GM12878 (cell line): ENCODE measurements around the gene TMEM19. TPM values are rescaled to one million over a fixed set of nuclear protein-coding genes. Genes with fewer than 3 reads are reported as not detected.

ENCODE experiments used
- ATAC-seq: fragments of 200-7000 bp; cut with Tn5 transposase; 3 replicates; pipeline ENCODE4 v1.9.1; 2020; ENCODE audit warnings: mild to moderate bottlenecking, moderate library complexity
- BruUV-seq: library from RNA; stranded (reverse); fragments of 400-500 nt; replicated peaks from 2 replicates; lab custom pipeline; 2021; lab: Mats Ljungman, UMichigan
- CTCF ChIA-PET: fragments of 300-600 bp; sonication (Branson Sonifier 250); formaldehyde crosslinking; extraction: SDS; loops from one replicate; lab custom pipeline; 2021; ENCODE audit warnings: inconsistent platforms; lab: Yijun Ruan, JAX
- POLR2A ChIA-PET: fragments of 350-600 bp; formaldehyde crosslinking; extraction: SDS; loops from one replicate; lab custom pipeline; 2021; ENCODE audit warnings: inconsistent platforms; lab: Charles Lee
- RAD21 ChIA-PET: fragments of 300-600 bp; sonication (Branson Sonifier 250); formaldehyde crosslinking; loops from one replicate; lab custom pipeline; 2023; ENCODE audit warnings: antibody characterized with exemption; ENCODE audit not compliant: unreplicated experiment; lab: Charles Lee
- SMC1A ChIA-PET: fragments of 300-600 bp; sonication (Branson Sonifier 250); formaldehyde crosslinking; loops from one replicate; lab custom pipeline; 2023; ENCODE audit not compliant: unreplicated experiment, uncharacterized antibody; lab: Charles Lee
- DNase-seq: peaks from one replicate; pipeline ENCODE4 v3.0.0-alpha.2; 2011; ENCODE audit warnings: low read depth, low spot score
- FAIRE-seq: peaks from 3 replicates; lab custom pipeline; 2011; peaks lifted over from hg19 to GRCh38; lab: Jason Lieb, UNC
- H2AFZ ChIP-seq: 2 replicates; pipeline ENCODE4 v1.6.0; 2011; ENCODE audit warnings: low read depth, low read length, control low read depth; ENCODE audit not compliant: control insufficient read depth
- H3K27ac ChIP-seq: 2 replicates; pipeline ENCODE4 v1.5.1; 2011; ENCODE audit warnings: control low read depth; ENCODE audit not compliant: control insufficient read depth, insufficient read depth
- H3K27me3 ChIP-seq, 2 experiments: replicated peaks in 1 of 2; 2 replicates each; pipeline versions ENCODE4 v1.6.0 to v1.6.1; 2011; ENCODE audit warnings: low read length in 1 of 2; ENCODE audit not compliant: control insufficient read depth in 2 of 2, insufficient read depth in 2 of 2
- H3K36me3 ChIP-seq, 2 experiments: 2 replicates each; pipeline ENCODE4 v1.5.1; 2011; ENCODE audit warnings: low read length in 1 of 2; ENCODE audit not compliant: control insufficient read depth in 2 of 2, insufficient read depth in 2 of 2
- H3K4me1 ChIP-seq: 2 replicates; pipeline ENCODE4 v1.6.1; 2011; ENCODE audit warnings: mild to moderate bottlenecking, low read length, moderate library complexity, mixed read lengths; ENCODE audit not compliant: control insufficient read depth, insufficient read depth
- H3K4me2 ChIP-seq: 2 replicates; pipeline ENCODE4 v1.6.0; 2011; ENCODE audit warnings: control low read depth; ENCODE audit not compliant: control insufficient read depth, insufficient read depth
- H3K4me3 ChIP-seq: fragments of 200-600 bp; sonication (generic); 2 replicates; pipeline ENCODE4 v1.5.1; 2016
- H3K79me2 ChIP-seq: 2 replicates; pipeline ENCODE4 v1.6.0; 2011; ENCODE audit warnings: low read length; ENCODE audit not compliant: control insufficient read depth, insufficient read depth
- H3K9ac ChIP-seq: 2 replicates; pipeline ENCODE4 v1.8.0; 2011; ENCODE audit warnings: low read length, control low read depth, mixed read lengths; ENCODE audit not compliant: control insufficient read depth, insufficient read depth
- H3K9me3 ChIP-seq: replicated peaks from 3 replicates; pipeline ENCODE4 v1.5.1; 2011; ENCODE audit warnings: mild to moderate bottlenecking, low read length; ENCODE audit not compliant: control insufficient read depth, insufficient read depth
- H4K20me1 ChIP-seq: 2 replicates; pipeline ENCODE4 v1.6.0; 2011; ENCODE audit not compliant: control insufficient read depth, insufficient read depth
- CBFB ChIP-seq: IDR thresholded peaks from 2 replicates; pipeline ENCODE4 v1.6.1; 2016; ENCODE audit warnings: antibody characterized with exemption, low read depth
- CBX3 ChIP-seq: fragments of 200-600 bp; sonication (generic); IDR thresholded peaks from 2 replicates; pipeline ENCODE4 v1.6.1; 2016; ENCODE audit warnings: low read depth, borderline replicate concordance
- E2F4 ChIP-seq: IDR thresholded peaks from 2 replicates; pipeline ENCODE4 v1.6.1; 2012; ENCODE audit warnings: low read depth, low read length, improper control_type of control experiment
- EZH2 ChIP-seq: IDR thresholded peaks from 2 replicates; pipeline ENCODE4 v1.6.1; 2012; ENCODE audit warnings: low read depth, mild to moderate bottlenecking, control low read depth, inconsistent platforms, low read length, borderline replicate concordance; ENCODE audit not compliant: control insufficient read depth
- GATAD2B ChIP-seq: fragments of 450-650 bp; conservative IDR thresholded peaks from 2 replicates; pipeline ENCODE4 v1.6.1; 2017; ENCODE audit warnings: low read depth, mild to moderate bottlenecking, moderate library complexity
- HCFC1 ChIP-seq: fragments of 150-350 bp; IDR thresholded peaks from 2 replicates; pipeline ENCODE4 v1.6.1; 2014; ENCODE audit warnings: low read length
- JUNB ChIP-seq: IDR thresholded peaks from 2 replicates; pipeline ENCODE4 v1.6.1; 2016; ENCODE audit warnings: antibody characterized with exemption, mild to moderate bottlenecking
- JUND ChIP-seq: IDR thresholded peaks from 2 replicates; pipeline ENCODE4 v1.6.1; 2012; ENCODE audit warnings: low read depth, mild to moderate bottlenecking, low read length, improper control_type of control experiment, moderate library complexity
- KLF5 ChIP-seq: fragments of 450-650 bp; IDR thresholded peaks from 2 replicates; pipeline ENCODE4 v1.6.1; 2014; ENCODE audit warnings: mild to moderate bottlenecking; ENCODE audit not compliant: partially characterized antibody
- MXI1 ChIP-seq: fragments of 150-350 bp; IDR thresholded peaks from 2 replicates; pipeline ENCODE4 v1.6.1; 2011; ENCODE audit warnings: low read depth, mild to moderate bottlenecking, inconsistent platforms, low read length, improper control_type of control experiment
- NBN ChIP-seq: fragments of 450-650 bp; IDR thresholded peaks from 2 replicates; pipeline ENCODE4 v1.6.1; 2016
- NFYB ChIP-seq: IDR thresholded peaks from 2 replicates; pipeline ENCODE4 v1.6.1; 2011; ENCODE audit warnings: low read depth, mild to moderate bottlenecking, low read length, improper control_type of control experiment, moderate library complexity; ENCODE audit not compliant: insufficient read depth
- PAX8 ChIP-seq: fragments of 450-650 bp; IDR thresholded peaks from 2 replicates; pipeline ENCODE4 v1.6.1; 2017; ENCODE audit warnings: mild to moderate bottlenecking, moderate library complexity
- PKNOX1 ChIP-seq: fragments of 450-650 bp; IDR thresholded peaks from 2 replicates; pipeline ENCODE4 v1.6.1; 2016; ENCODE audit warnings: mild to moderate bottlenecking
- POLR2A ChIP-seq: IDR thresholded peaks from 2 replicates; pipeline ENCODE4 v1.6.1; 2011; ENCODE audit warnings: low read depth, mild to moderate bottlenecking, low read length
- POLR2AphosphoS2 ChIP-seq: IDR thresholded peaks from 2 replicates; pipeline ENCODE4 v1.6.1; 2011; ENCODE audit warnings: low read depth, mild to moderate bottlenecking, low read length, improper control_type of control experiment, moderate library complexity
- POLR2AphosphoS5 ChIP-seq: IDR thresholded peaks from 2 replicates; pipeline ENCODE4 v1.6.1; 2011; ENCODE audit warnings: mild to moderate bottlenecking, low read length, inconsistent platforms
- POU2F2 ChIP-seq: IDR thresholded peaks from 3 replicates; pipeline ENCODE4 v1.6.1; 2011; ENCODE audit warnings: low read depth, mild to moderate bottlenecking, low read length, borderline replicate concordance
- RFX5 ChIP-seq: IDR thresholded peaks from 2 replicates; pipeline ENCODE4 v1.6.1; 2011; ENCODE audit warnings: low read depth, low read length, improper control_type of control experiment
- SMAD5 ChIP-seq: IDR thresholded peaks from 2 replicates; pipeline ENCODE4 v1.6.1; 2016; ENCODE audit warnings: antibody characterized with exemption, low read depth
- SP1 ChIP-seq: IDR thresholded peaks from one replicate; pipeline ENCODE4 v1.6.1; 2011; ENCODE audit warnings: low read depth, low read length
- SUPT20H ChIP-seq: IDR thresholded peaks from 2 replicates; pipeline ENCODE4 v1.6.1; 2011; ENCODE audit warnings: low read depth, mild to moderate bottlenecking, low read length, moderate library complexity, borderline replicate concordance; ENCODE audit not compliant: control insufficient read depth
- ZNF622 ChIP-seq: fragments of 450-650 bp; IDR thresholded peaks from 2 replicates; pipeline ENCODE4 v1.6.1; 2017; ENCODE audit warnings: mild to moderate bottlenecking, inconsistent platforms
- ZZZ3 ChIP-seq: IDR thresholded peaks from 2 replicates; pipeline ENCODE4 v1.6.1; 2011; ENCODE audit warnings: low read depth; ENCODE audit not compliant: control insufficient read depth, insufficient read length
- WGBS: methylation state at CpG from one replicate; pipeline ENCODE4 v1.1.6; 2016; ENCODE audit warnings: low lambda C conversion rate; ENCODE audit not compliant: insufficient replicate concordance, insufficient coverage; ENCODE audit errors: missing lambda C conversion rate; 5-methylcytosine and 5-hydroxymethylcytosine counted together
- in situ Hi-C: fragments of 300-500 bp; cut with MboI; formaldehyde crosslinking; loops from 9 replicates; pipeline ENCODE4 v1.14.3; 2018; ENCODE audit warnings: mixed read lengths
- intact Hi-C: fragments of 100-400 bp; cut with micrococcal nuclease; formaldehyde crosslinking; loops from one replicate; pipeline ENCODE4 v1.14.2; 2022; ENCODE audit not compliant: unreplicated experiment
- polyA plus RNA-seq, 11 experiments: library from polyadenylated mRNA; depleted of rRNA in 4 of 11; unstranded in 6 of 11; stranded (reverse) in 5 of 11; fragments of >200 nt; fragmentation: Nextera tagmentation in 4 of 11; fragmentation: Illumina TruSeq in 1 of 11; extraction: Ambion mirVana in 4 of 11; extraction: Trizol in 1 of 11; gene quantifications; 1 replicate in 1 of 11; 2 replicates in 10 of 11; pipeline versions ENCODE4 v1.2.1 to v1.2.3, GENCODE V29; 2011 to 2016; ENCODE audit warnings: inconsistent platforms in 2 of 11, missing spikeins in 2 of 11, low read depth in 1 of 11
- total RNA-seq, 4 experiments: library from RNA; depleted of rRNA in 3 of 4; stranded (reverse); fragments of >200 nt in 3 of 4; fragmentation: Illumina TruSeq in 1 of 4; extraction: Trizol in 1 of 4; gene quantifications; 2 replicates each; pipeline versions ENCODE4 v1.2.1 to v1.2.3, GENCODE V29; 2013 to 2021

Gene TMEM19
- total and polyA plus RNA-seq, 10 of the 15 experiments (the other 5 are each of a cell fraction or from before 2014, with no cell fraction given) = 26.7 to 54.9 (median 39.3) TPM

GRCh38 chr12:71664411-71665089 is 21.3 kb upstream of the TMEM19 start:
- FAIRE-seq (no peak), ATAC-seq (peak; percentile 23), DNase-seq (no peak)
- H3K4me3 ChIP-seq = peak overlapping the region; percentile 85
- SMC1A ChIA-PET = interaction anchor here (0.8 to 5.1 kb wide), 14 partner anchors 11 to 90 kb away, joined by 3 to 48 read pairs (median 4); partner anchors contain the start of genes RAB21 and TMEM19
- RAD21 ChIA-PET = interaction anchor here (1.0 to 3.4 kb wide), 8 partner anchors 15 to 92 kb away, joined by 3 to 59 read pairs (median 6); partner anchors contain the start of gene TMEM19
- POLR2A ChIA-PET = interaction anchor here (0.9 to 7.2 kb wide), 7 partner anchors 9 to 93 kb away, joined by 3 to 93 read pairs (median 4); partner anchors contain the start of genes RAB21 and TMEM19
- H3K36me3 ChIP-seq = no peaks in the 10 kb centered on the region; a peak in 1 of 4 replicates
- H3K9me3 ChIP-seq = no peaks in the 10 kb centered on the region
- in situ Hi-C loops = loop anchor here (5.0 kb wide), 1 partner anchor 178 kb away; no protein-coding TSS in a partner anchor
- peak overlapping the region; percentile 97 for H3K9ac ChIP-seq
- H3K4me2 ChIP-seq = peak overlapping the region; percentile 71
- H3K4me1 ChIP-seq = 0 out of 2 replicates have a peak, but pooled peaks cover 6% of the 10 kb centered on the region
- no peaks in the 10 kb centered on the region for H4K20me1 ChIP-seq
- CTCF ChIA-PET = interaction anchor here (0.8 to 7.5 kb wide), 12 partner anchors 11 to 84 kb away, joined by 3 to 83 read pairs (median 4); partner anchors contain the start of gene TMEM19
- H3K27ac ChIP-seq = peak overlapping the region; percentile 85
- intact Hi-C loops = loop anchor here (1.0 kb wide), 1 partner anchor 22 kb away; the partner anchor contains the start of gene TMEM19
- under 1% methylated on average over 20 of the region's 20 CpGs for WGBS
- no peaks in the 10 kb centered on the region for H3K27me3 ChIP-seq
- peaks cover 61% of the 10 kb centered on the region for H3K79me2 ChIP-seq
- BruUV-seq = TSS peak; percentile 89
- peak overlapping the region; percentile 97 for H2AFZ ChIP-seq
- TF ChIP-seq SMAD5 (no peak), ZZZ3 (no peak), NFYB (0 out of 2 replicates have a peak, but pooled peaks have one; percentile 16), POU2F2 (no peak), RFX5 (no peak), CBFB (no peak), PAX8 (no peak), POLR2AphosphoS5 (no peak), CBX3 (no peak), GATAD2B (0 out of 2 replicates have a peak, but pooled peaks have one; percentile 17), E2F4 (no peak), PKNOX1 (no peak), NBN (0 out of 2 replicates have a peak, but pooled peaks have one; percentile 13), EZH2 (no peak), HCFC1 (no peak), POLR2A (no peak; the same call in 1 of the 2 replicates), SUPT20H (no peak), JUNB (no peak), POLR2AphosphoS2 (0 out of 2 replicates have a peak, but pooled peaks have one; percentile 15), MXI1 (0 out of 2 replicates have a peak, but pooled peaks have one; percentile 6), JUND (no peak), ZNF622 (no peak), SP1 (peak; percentile 4), KLF5 (no peak)
